ENCODE results near the gene ZNF569. TPM values are rescaled to one million over a fixed set of nuclear protein-coding genes. Genes with fewer than 3 reads are reported as not detected.

The ZNF569 gene
- total and polyA plus RNA-seq, 2 of the 4 experiments (the other 2 are of a cell fraction) = 1.8 to 5.9 TPM

- peak within 1 kb of the TSS; percentile 88 for H3K14ac ChIP-seq (replicated peaks; ENCODE audit: low read depth, low read length)
- in situ Hi-C loops (cut with MboI; ENCODE audit: low sequenced_read_pairs) = no loop called here
- peak within 1 kb of the TSS; percentile 82 to 88 for H4K8ac ChIP-seq (ENCODE audit: low read depth in 2 of 2, low read length in 2 of 2)
- peak within 1 kb of the TSS; percentile 61 for H4K5ac ChIP-seq (ENCODE audit: low read depth, low read length)
- H3K56ac ChIP-seq (ENCODE audit: extremely low read depth, insufficient read depth, low read length) = peak within 1 kb of the TSS; percentile 59
- DNase-seq (peak; percentile 84), ATAC-seq (ENCODE audit: low read depth) (peak; percentile 82)
- peak within 1 kb of the TSS; percentile 89 for H4K91ac ChIP-seq (ENCODE audit: insufficient read depth, low read depth, low read length)
- no peaks in the 10 kb centered on the region for H3K9me1 ChIP-seq (ENCODE audit: insufficient read depth, low read length)
- H3K4me3 ChIP-seq (ENCODE audit: insufficient read depth, low read depth, low read length) = peak within 1 kb of the TSS; percentile 68
- peak within 1 kb of the TSS; percentile 96 for H2AFZ ChIP-seq (replicated peaks; ENCODE audit: low read length, poor library complexity)
- H3K36me3 ChIP-seq (ENCODE audit: control insufficient read depth, insufficient read depth, low read length) = peaks cover 3% of the 10 kb centered on the region; the same call in 1 of the 2 replicates
- peak within 1 kb of the TSS; percentile 63 for H3K27ac ChIP-seq (ENCODE audit: insufficient read depth, low read length)
- ChIA-PET CTCF (interaction anchor here (0.5 kb wide), 1 partner anchor 233 kb away, joined by 5 read pairs; no protein-coding TSS in a partner anchor), POLR2A (ENCODE audit: unreplicated experiment) (no interaction called here)
- WGBS, 2 experiments (ENCODE audit: extremely low coverage in 2 of 2, insufficient read length in 1 of 2) = 1% methylated on average over 18 of the region's 63 CpGs; no CpG with 5 or more reads in 1 of the 2 experiments
- intact Hi-C loops (cut with micrococcal nuclease) = loop anchor here (1.0 to 10.0 kb wide), 5 partner anchors 125 to 497 kb away; partner anchors contain the start of genes ZFP30, ZNF540 and ZNF571
- peak within 1 kb of the TSS; percentile 89 for H3K4me2 ChIP-seq (ENCODE audit: low read depth, low read length)
- H2BK15ac ChIP-seq (ENCODE audit: low read depth, low read length) = peak within 1 kb of the TSS; percentile 23; the same call in 1 of the 3 replicates
- H3K4ac ChIP-seq (ENCODE audit: low read depth, low read length) = peak within 1 kb of the TSS; percentile 84
- peak within 1 kb of the TSS; percentile 54; the same call in 1 of the 2 replicates for H2BK120ac ChIP-seq (ENCODE audit: low read depth, low read length)
- peak within 1 kb of the TSS; percentile 73 for H3K23ac ChIP-seq (ENCODE audit: low read depth, low read length)
- peaks cover 2% of the 10 kb centered on the region; the same call in 1 of the 2 replicates for H3K9me3 ChIP-seq (ENCODE audit: control insufficient read depth, insufficient read depth, low read length)
- H2AK5ac ChIP-seq (ENCODE audit: low read depth, low read length) = no peak within 1 kb of the TSS
- peak within 1 kb of the TSS; percentile 80 for H3K9ac ChIP-seq (ENCODE audit: low read depth, low read length)
- H3K27me3 ChIP-seq (ENCODE audit: control insufficient read depth, insufficient read depth, low read length) = no peaks in the 10 kb centered on the region
- peak within 1 kb of the TSS; percentile 27 for H3K18ac ChIP-seq (ENCODE audit: low read depth, low read length)
- H4K20me1 ChIP-seq (ENCODE audit: insufficient read depth, low read length) = no peaks in the 10 kb centered on the region
- peak within 1 kb of the TSS; percentile 62 for H2BK5ac ChIP-seq (ENCODE audit: low read depth, low read length, poor library complexity, severe bottlenecking)
- dilution Hi-C loops (cut with HindIII; ENCODE audit: low sequenced_read_pairs, unreplicated experiment) = no loop called here
- H2AK9ac ChIP-seq (replicated peaks; ENCODE audit: low read depth, low read length, poor library complexity) = peak within 1 kb of the TSS; percentile 92
- peaks cover 6 to 25% of the 10 kb centered on the region in 2 experiments for H3K79me1 ChIP-seq (ENCODE audit: low read depth in 1 of 2, low read length in 2 of 2)
- no TSS peak for BruUV-seq (replicated peaks)
- peaks cover 2% of the 10 kb centered on the region; the same call in 1 of the 2 replicates for H3K4me1 ChIP-seq (ENCODE audit: control insufficient read depth, insufficient read depth, low read length)
- no peak within 1 kb of the TSS for H2BK20ac ChIP-seq (ENCODE audit: low read depth, low read length)
- TF ChIP-seq CHD1 (IDR thresholded peaks at IDR 0.05; ENCODE audit: low read depth, low read length) (no peak), FOS (IDR thresholded peaks at IDR 0.05; ENCODE audit: low read depth, low read length) (no peak), RAD21 (IDR thresholded peaks at IDR 0.05; ENCODE audit: low read length) (no peak), SMC3 (IDR thresholded peaks at IDR 0.05; ENCODE audit: low read depth, low read length) (no peak), CEBPB (IDR thresholded peaks at IDR 0.05; ENCODE audit: low read depth, low read length) (no peak), BHLHE40 (IDR thresholded peaks at IDR 0.05; ENCODE audit: low read depth, low read length) (no peak), ELK1 (IDR thresholded peaks at IDR 0.05; ENCODE audit: borderline replicate concordance, low read depth, low read length) (no peak), POLR2A (IDR thresholded peaks at IDR 0.05; ENCODE audit: low read depth, low read length) (peak; percentile 42), NFE2L2 (IDR thresholded peaks at IDR 0.05; ENCODE audit: low read depth, low read length) (no peak), RCOR1 (IDR thresholded peaks at IDR 0.05; ENCODE audit: insufficient replicate concordance, low read length) (no peak), MAFK (IDR thresholded peaks at IDR 0.05; ENCODE audit: low read depth, low read length) (no peak), USF2 (IDR thresholded peaks at IDR 0.05; ENCODE audit: low read depth, low read length) (no peak), MXI1 (IDR thresholded peaks at IDR 0.05; ENCODE audit: borderline replicate concordance, low read depth, low read length) (peak; percentile 34; the same call in 1 of the 2 replicates), RFX5 (IDR thresholded peaks at IDR 0.05; ENCODE audit: low read depth, low read length) (no peak)
Measured at GRCh38 chr19:37468961-37469777, 1.9 kb upstream of the ZNF569 start, which contains the start of gene ZNF570. TSS of gene ZNF570 (plus strand) at chr19:37469356. CDS start at chr19:37470355, 999 bp downstream.

All from IMR-90 (cell line).